Measurements from ENCODE around the gene PAM. TPM values are rescaled to one million over a fixed set of nuclear protein-coding genes. Genes with fewer than 3 reads are reported as not detected.
A peak's percentile ranks its signal among the peaks of the same experiment; 100 is the strongest.
"Not testable (repeated sequence)": the region's sequence is repeated elsewhere in the genome, so short reads cannot be mapped to it uniquely, and the experiment has no call there.

PAM gene
- total and polyA plus RNA-seq, 2 of the 8 experiments (the other 6 are each of a cell fraction or from before 2014, with no cell fraction given), result 30.4 to 67.8 TPM

GRCh38 chr5:103046706-103047105 is 291.6 kb downstream of the PAM start:
- H2BK5ac ChIP-seq (ENCODE audit: low read depth, low read length); H3K79me2 ChIP-seq (ENCODE audit: control insufficient read depth in 1 of 2, insufficient read depth in 2 of 2, low read length in 2 of 2); H3K4me3 ChIP-seq (ENCODE audit: extremely low read depth in 1 of 4, insufficient read depth in 2 of 4, low read depth in 3 of 4, low read length in 4 of 4); H2BK20ac ChIP-seq (ENCODE audit: low read length); H2BK15ac ChIP-seq (ENCODE audit: low read length); H3K4me1 ChIP-seq (replicated peaks in 1 of 4; ENCODE audit: control insufficient read depth in 3 of 4, insufficient read depth in 4 of 4, low read length in 3 of 4); H3K4me2 ChIP-seq (ENCODE audit: insufficient read depth in 1 of 2, low read depth in 2 of 2, low read length in 2 of 2); H2BK120ac ChIP-seq (replicated peaks; ENCODE audit: low read depth, low read length); H2AK5ac ChIP-seq (ENCODE audit: low read depth, low read length); H3K9me3 ChIP-seq (ENCODE audit: insufficient read depth in 2 of 2, low read depth in 1 of 2, low read length in 1 of 2); H4K5ac ChIP-seq (ENCODE audit: insufficient read length, low read depth, low read length); H3K23me2 ChIP-seq (ENCODE audit: low read depth, low read length); H3K14ac ChIP-seq (ENCODE audit: insufficient read length); POLR2A ChIA-PET (ENCODE audit: partially characterized antibody); FAIRE-seq; H3K23ac ChIP-seq (ENCODE audit: insufficient read length); H3K4ac ChIP-seq (replicated peaks; ENCODE audit: insufficient read length, low read depth, low read length); H3K27me3 ChIP-seq (replicated peaks in 1 of 4; ENCODE audit: control insufficient read depth in 3 of 4, extremely low read depth in 1 of 4, insufficient read depth in 3 of 4, low read length in 3 of 4); H3K56ac ChIP-seq (replicated peaks; ENCODE audit: insufficient read length, low read depth, low read length); H3K18ac ChIP-seq (ENCODE audit: extremely low read depth, low read length); H4K91ac ChIP-seq (replicated peaks; ENCODE audit: insufficient read length, low read length); DNase-seq (ENCODE audit: low read depth in 1 of 2, low spot score in 2 of 2); H3K27ac ChIP-seq (ENCODE audit: low read depth, low read length); H3K9ac ChIP-seq (replicated peaks in 1 of 4; ENCODE audit: extremely low read depth in 1 of 4, low read depth in 3 of 4, low read length in 3 of 4); H4K20me1 ChIP-seq (replicated peaks in 1 of 2; ENCODE audit: control insufficient read depth in 1 of 2, insufficient read depth in 2 of 2, low read length in 2 of 2); H3K36me3 ChIP-seq (ENCODE audit: control insufficient read depth in 2 of 4, insufficient read depth in 4 of 4, low read length in 3 of 4); H4K8ac ChIP-seq (ENCODE audit: extremely low read depth, insufficient read depth, low read length); H3K79me1 ChIP-seq (ENCODE audit: low read depth, low read length): not testable (repeated sequence)
- H2AFZ ChIP-seq (ENCODE audit: low read length), result 0 out of 2 replicates have a peak overlapping the region, but pooled peaks have one; percentile 85
- CTCF ChIA-PET (ENCODE audit: partially characterized antibody), result interaction anchor here (1.0 kb wide), 1 partner anchor 13 kb away, joined by 4 read pairs; no protein-coding TSS in a partner anchor
- peak overlapping the region; percentile 60; the same call in 1 of the 2 replicates for H2BK12ac ChIP-seq (ENCODE audit: low read depth, low read length)
- WGBS, 2 experiments (ENCODE audit: extremely low coverage in 1 of 2, insufficient coverage in 1 of 2, insufficient read length in 1 of 2, insufficient replicate concordance in 2 of 2, low coverage in 1 of 2, low lambda C conversion rate in 2 of 2, missing lambda C conversion rate in 1 of 2), result 90% methylated on average over 21 of the region's 22 CpGs; no CpG with 5 or more reads in 1 of the 2 experiments

Data from H1 (cell line).